Measurements from ENCODE around the gene C4A.
A peak's percentile ranks its signal among the peaks of the same experiment; 100 is the strongest.
"Not testable (repeated sequence)": the region's sequence is repeated elsewhere in the genome, so short reads cannot be mapped to it uniquely, and the experiment has no call there.

C4A gene

DNA sequence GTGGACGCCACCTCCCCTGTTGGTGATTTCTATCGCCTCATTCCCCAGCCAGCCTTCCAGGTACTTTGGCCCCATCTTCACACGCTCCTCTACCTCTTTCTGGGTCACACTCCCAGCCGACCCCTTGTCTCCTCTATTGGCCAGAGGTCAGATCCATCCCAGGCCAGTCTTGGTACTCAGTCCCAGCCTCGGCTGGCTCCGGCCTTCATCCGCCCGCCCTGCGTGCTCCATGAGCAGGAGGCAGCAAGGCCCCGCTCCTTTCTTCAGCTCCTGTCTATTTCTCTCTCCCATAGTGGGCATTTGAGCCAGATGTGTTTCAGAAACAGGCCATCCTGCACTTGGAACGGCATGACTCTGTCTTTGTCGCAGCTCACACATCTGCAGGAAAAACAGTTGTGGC, 20.2 kb upstream of the C4A start:
- DNase-seq (ENCODE audit: low spot score): no peak

DNA sequence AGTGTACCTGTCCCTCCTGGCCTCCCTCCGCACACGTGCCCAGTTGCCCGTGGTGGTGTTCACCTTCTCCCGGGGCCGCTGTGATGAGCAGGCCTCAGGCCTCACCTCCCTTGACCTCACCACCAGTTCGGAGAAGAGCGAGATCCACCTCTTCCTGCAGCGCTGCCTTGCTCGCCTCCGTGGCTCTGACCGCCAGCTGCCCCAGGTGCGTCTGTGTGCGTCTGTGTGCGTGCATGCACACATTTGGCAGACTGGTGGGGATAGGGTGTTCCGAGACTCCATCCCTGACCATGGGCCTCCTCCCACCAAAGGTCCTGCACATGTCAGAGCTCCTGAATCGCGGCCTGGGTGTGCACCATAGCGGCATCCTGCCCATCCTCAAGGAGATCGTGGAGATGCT, 17.9 kb upstream of the C4A start:
- no peak for DNase-seq (ENCODE audit: low spot score)

DNA sequence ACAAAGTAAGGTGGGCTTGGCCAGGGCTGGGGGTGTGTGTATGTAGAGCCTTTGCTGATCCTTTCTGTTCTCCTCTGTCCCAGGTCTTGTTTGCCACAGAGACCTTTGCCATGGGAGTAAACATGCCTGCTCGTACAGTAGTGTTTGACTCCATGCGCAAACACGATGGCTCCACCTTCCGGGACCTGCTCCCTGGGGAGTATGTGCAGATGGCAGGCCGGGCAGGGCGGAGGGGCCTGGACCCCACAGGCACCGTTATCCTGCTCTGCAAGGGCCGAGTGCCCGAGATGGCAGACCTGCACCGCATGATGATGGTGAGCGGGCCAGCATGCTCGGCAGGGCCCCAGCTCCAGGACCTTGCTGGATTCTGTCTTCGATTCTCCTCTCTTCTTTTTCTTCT, 16.2 kb upstream of the C4A start:
- no peak for DNase-seq (ENCODE audit: low spot score)

DNA sequence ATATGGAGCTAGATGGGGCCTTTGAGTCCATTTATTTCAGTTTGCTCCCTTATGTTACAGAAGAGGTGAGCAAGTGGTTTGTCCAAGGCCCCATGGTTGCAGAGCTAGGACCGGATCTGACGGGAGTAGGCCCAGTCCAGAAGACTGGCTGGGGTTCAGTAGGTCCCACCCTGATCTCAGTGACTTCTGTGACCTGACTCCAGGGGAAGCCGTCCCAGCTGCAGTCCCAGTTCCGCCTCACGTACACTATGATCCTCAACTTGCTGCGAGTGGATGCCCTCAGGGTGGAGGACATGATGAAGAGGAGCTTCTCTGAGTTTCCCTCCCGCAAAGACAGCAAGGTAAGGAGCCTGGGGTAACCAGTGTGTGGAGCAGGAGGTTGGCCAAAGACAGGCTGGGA, 15.4 kb upstream of the C4A start:
- no peak for DNase-seq (ENCODE audit: low spot score)

DNA sequence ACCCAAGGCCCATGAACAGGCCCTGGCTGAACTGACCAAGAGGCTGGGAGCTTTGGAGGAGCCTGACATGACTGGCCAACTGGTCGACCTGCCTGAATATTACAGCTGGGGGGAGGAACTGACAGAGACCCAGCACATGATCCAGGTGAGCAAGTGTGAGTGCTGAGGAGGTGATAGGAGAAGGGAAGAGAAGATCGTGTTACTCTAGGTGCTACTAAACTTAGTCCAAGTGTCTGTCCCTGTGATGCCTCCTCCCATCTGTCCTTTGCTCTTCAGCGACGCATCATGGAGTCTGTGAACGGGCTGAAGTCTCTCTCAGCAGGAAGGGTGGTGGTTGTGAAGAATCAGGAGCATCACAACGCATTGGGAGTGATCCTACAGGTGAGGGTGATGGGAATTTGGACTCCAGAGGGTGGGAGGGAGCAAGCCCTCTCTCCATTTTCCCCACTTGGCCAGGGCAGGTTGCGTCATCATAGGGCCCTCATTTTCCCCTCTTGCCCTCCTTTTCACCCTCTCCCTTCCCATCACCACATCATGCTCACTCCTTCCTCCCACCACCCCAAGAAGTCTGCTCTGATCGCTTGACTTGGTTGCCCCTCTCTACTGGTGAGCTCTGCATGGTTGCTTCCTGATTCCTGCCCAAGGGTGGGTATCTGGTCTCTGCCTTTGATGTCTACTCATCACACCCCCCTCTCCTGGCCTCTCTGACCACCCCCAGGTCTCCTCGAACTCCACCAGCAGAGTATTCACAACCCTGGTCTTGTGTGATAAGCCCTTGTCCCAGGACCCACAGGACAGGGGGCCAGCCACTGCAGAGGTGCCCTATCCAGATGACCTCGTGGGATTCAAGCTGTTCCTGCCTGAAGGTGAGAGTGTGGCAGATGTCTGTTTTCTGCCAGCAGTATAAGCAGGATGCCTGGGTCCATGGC, 14.6 kb upstream of the C4A start:
- no peak for DNase-seq (ENCODE audit: low spot score)

DNA sequence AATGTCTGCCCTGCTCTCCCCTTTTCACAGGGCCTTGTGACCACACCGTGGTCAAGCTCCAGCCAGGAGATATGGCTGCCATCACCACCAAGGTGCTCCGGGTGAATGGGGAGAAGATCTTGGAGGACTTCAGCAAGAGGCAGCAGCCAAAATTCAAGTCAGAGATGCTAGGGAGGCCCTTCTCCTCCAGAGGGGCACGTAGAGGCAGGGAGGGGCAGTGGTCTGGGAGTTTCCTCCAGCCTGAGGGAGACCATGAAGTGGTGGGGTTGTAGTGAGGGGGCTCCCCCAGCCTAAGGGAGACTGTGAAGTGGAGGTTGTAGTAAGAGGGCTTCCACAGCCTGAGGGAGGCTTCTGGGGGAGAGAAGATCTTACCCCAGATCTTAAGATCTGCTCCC, 13.9 kb upstream of the C4A start:
- no peak for DNase-seq (ENCODE audit: low spot score)

- no peak for DNase-seq (ENCODE audit: low spot score)
Measured at GRCh38 chr6:31968326-31968725, 13.5 kb upstream of the C4A start.

DNA sequence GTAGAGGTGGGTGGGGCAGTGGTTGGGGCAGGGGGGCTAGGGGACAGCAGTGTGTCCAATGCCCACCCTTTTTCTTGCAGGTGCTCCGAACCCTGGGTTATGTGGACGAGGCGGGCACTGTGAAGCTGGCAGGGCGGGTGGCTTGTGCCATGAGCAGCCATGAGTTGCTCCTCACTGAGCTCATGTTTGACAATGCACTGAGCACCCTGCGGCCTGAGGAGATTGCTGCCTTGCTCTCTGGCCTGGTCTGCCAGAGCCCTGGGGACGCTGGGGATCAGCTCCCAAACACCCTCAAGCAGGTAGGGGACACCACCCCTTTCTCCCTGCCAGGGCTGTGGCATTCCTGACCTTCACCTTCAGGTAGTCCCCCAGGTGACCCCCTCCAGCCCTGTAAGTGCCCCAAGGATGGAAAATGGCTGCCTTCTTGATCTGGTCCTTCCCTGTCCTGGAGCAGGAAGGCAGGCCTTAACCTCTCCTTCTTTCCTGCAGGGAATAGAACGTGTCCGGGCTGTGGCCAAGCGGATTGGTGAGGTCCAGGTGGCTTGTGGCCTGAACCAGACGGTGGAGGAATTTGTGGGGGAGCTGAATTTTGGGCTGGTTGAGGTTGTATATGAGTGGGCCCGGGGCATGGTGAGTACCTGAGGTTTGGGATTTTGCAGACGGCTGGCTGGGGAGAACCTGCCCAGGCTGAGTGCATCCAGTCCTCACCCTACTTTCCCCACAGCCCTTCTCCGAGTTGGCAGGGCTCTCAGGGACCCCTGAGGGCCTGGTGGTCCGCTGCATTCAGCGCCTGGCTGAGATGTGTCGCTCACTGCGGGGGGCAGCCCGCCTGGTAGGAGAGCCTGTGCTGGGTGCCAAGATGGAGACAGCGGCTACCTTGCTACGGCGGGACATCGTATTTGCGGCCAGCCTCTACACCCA, 12.8 kb upstream of the C4A start:
- no peak for DNase-seq (ENCODE audit: low spot score)

- DNase-seq (ENCODE audit: low spot score): no peak
Measured at GRCh38 chr6:31969712-31970603, 11.9 kb upstream of the C4A start.

DNA sequence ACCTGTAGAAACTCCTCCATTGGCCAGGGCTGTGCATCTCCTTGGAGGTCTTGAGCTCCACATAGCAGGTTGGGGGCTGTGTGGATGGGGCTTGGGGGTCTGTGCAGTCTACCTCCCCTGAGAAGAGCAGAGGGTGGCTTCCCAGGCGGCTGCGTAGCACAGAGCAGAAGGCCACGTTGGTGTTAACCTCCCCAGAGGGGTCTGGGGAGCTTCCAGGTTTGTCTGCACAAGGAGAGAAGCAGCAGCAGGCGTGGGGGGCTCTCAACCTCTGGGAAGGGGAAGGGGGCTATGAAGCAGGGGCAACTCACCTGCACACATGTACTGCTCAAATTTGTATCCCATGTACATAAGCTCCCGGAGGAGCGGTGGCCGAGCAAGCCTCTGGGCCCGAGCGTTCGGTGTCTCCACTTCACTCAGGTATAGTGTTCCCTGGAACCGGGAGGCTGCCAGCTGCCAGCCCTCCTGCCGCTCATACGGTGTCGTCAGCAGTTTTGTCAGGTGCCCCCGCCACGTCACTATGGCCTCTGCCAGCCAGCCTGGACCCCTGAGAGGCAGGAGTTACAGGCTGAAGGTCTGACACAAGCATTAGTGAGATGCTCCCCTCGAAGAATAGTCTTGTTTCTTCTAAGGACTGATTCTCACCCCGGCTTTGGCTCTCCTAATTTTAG, 11.1 kb upstream of the C4A start:
- no peak for DNase-seq (ENCODE audit: low spot score)

DNA sequence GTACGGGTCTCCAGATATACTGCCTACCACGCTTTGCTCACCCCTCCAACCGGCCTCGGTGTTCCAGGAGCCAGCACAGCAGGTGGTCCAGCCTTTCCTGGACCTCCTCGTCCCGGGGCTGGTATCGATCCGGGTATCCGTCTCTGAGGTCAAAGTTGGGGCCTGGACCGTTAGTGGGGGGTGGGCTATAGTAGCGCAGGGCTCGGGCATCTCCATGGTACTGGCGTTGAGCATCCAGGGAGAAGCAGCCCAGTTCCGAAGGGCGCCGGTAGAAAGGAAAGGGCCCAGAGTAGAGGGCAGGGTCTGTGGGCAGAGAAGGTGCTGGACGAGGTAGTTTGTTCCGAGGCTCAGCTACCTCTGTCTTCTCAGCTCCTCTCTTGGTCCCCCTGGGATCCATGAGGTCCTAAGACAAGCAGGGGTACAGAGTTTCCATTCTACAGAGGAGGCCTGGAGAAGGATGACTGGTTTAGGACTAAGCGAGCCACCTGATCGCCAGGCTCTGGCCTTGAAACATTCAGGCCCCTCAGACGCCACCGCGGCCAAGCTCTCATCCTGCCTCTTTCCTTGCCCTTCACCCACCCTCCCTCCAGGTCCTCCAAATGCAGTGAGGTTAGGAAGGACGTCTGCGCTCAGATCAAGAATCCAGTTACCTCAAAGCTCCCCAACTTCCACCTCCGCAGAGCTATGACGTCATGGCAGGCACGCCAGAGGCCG, 10.4 kb upstream of the C4A start:
- DNase-seq (ENCODE audit: low spot score): no peak

DNA sequence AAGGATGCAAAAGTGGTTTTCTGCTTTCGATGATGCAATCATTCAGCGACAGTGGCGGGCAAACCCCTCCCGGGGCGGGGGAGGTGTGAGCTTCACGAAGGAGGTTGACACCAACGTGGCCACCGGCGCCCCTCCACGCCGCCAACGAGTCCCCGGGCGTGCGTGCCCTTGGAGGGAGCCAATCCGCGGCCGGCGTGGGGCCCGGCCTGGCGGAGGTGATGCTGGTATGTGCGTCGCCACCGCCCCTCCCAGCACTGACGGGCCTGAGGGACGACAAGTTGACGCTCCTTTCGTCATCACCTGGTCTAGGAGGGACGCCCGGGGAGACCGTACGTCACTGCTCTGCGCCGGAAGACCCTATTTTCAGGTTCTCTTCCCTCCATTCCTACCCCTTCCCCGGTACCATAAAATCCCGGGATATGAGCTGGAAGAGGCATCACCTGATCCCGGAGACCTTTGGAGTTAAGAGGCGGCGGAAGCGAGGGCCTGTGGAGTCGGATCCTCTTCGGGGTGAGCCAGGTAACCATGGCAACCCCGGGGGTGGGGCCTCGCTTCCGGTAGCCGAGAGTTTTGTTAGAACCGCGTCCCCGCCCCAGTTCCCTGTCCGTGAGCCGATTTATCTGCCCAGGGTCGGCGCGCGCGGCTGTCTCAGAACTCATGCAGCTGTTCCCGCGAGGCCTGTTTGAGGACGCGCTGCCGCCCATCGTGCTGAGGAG, 9.7 kb upstream of the C4A start, which contains the start of gene DXO:
DXO (minus strand) TSS at position 146 of the 716 bp plus-strand sequence. CDS start 463 bp downstream, outside the sequence.
- peak; percentile 97 for DNase-seq (ENCODE audit: low spot score)

DNA sequence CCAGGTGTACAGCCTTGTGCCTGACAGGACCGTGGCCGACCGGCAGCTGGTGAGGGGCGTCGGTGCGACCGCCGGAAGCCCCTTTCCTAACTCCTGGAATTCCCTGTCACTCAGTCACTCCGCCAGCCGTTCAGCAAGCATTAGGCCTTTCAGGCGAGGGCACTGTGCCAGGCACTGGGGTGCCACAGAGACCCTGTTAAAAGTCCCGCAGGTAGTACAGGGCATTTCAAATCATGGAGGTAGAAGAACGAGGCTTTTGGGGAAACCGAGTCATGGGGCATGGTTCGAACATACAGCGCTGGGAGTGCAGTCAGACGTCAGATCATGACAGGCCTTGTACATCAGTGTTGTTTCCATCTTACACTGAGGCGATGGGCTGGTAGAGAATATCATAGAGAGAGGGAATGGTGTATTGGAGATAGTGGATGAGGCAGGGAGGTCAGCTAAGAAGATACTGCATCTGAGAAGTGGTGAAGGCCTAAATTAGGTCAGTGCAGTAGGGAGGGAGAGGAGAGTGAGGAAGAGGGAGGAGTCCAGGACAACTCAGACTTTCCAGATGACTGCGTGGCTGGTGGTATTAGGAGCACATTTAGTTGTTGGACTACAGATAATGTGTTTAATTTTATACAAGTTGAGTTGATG, 9.0 kb upstream of the C4A start:
- DNase-seq (ENCODE audit: low spot score): no peak

DNA sequence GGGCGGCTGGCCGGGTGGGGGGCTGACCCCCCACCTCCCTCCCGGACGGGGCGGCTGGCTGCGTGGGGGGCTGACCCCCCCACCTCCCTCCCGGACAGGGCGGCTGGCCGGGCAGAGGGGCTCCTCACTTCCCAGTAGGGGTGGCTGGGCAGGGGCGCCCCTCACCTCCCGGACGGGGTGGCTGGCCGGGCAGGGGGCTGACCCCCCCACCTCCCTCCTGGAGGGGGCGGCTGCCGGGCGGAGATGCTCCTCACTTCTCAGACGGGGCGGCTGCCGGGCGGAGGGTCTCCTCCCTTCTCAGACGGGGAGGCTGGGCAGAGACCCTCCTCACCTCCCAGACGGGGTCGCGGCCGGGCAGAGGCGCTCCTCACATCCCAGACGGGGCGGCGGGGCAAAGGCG, 5.8 kb upstream of the C4A start:
- not testable (repeated sequence) for DNase-seq (ENCODE audit: low spot score)

GRCh38 chr6:31977816-31978431, 3.9 kb upstream of the C4A start:
- no peak for DNase-seq (ENCODE audit: low spot score)

- DNase-seq (ENCODE audit: low spot score): no peak
Measured at GRCh38 chr6:31978831-31979230, 3.0 kb upstream of the C4A start.

DNA sequence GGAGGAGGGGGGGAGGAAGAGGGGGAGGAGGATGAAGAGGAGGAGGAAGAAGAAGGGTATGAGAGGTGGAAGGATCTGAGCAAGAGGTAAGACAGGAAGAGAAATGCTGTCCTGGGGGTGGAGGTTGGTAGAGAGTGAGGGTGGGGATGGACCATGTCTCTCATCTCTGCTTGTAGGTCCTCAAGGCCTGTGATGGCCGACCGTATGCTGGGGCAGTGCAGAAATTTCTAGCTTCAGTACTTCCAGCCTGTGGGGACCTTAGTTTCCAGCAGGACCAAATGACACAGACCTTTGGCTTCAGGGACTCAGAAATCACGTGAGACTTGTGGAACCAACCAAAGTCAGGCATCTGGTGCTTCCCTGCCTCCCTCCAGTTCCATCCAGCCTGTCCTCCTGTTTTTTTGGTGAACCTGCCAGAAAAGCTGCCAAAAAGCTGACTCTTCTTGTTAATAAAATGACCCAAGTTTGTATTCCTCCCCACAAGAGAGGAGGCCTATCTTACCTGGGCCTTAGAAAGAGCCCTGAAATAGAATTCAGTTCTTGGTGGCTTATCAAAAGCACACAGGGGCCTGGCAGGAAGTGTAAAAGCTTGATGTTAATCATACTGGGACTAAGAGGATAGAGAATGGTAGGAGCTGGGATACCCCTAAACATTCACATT, 2.5 kb upstream of the C4A start:
- no peak for DNase-seq (ENCODE audit: low spot score)

DNA sequence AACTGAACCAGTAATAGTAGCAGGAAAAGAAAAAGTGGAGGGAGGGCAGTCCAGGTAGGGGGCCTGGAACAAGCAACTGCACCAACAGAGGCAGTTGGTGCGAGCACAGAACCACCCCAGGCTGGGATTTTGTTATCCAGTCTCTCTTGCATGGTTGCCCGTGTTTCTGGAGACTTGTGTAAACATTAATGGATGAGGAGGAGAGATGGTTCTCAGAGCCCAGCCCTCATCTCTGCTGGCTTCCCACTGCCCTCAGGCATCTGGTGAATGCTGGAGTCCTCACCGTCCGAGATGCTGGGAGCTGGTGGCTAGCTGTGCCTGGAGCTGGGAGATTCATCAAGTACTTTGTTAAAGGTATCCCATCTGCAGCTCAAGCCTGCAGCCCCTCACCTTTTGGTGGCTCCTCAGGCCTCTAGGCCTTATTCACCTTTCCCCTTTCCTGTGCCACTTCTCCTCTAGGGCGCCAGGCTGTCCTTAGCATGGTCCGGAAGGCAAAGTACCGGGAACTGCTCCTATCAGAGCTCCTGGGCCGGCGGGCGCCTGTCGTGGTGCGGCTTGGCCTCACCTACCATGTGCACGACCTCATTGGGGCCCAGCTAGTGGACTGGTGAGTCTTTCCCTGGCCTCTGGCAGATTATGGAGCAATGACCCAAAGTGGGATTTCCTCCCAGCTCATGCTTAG, 1.5 kb upstream of the C4A start:
- not testable (repeated sequence) for DNase-seq (ENCODE audit: low spot score)

All from CD4-positive, alpha-beta T cell treated with Interleukin-15 for 4 hours (primary cell).